ENCODE results near the gene LDLRAD2.

The LDLRAD2 gene

GRCh38 chr1:21854090-21854750 is 42.2 kb downstream of the LDLRAD2 start:
- TF ChIP-seq CTCF (IDR thresholded peaks at IDR 0.05; ENCODE audit: insufficient read depth, missing control alignments), result no peak
- FAIRE-seq (no peak), DNase-seq (ENCODE audit: insufficient read length, low spot score) (no peak)

- TF ChIP-seq CTCF (IDR thresholded peaks at IDR 0.05; ENCODE audit: insufficient read depth, missing control alignments), result no peak
- no peak for DNase-seq (ENCODE audit: insufficient read length, low spot score)
- FAIRE-seq, result no peak
Measured at GRCh38 chr1:21854751-21855131, 42.7 kb downstream of the LDLRAD2 start.

GRCh38 chr1:21855257-21856096 is 43.4 kb downstream of the LDLRAD2 start:
- no peak for DNase-seq (ENCODE audit: insufficient read length, low spot score)
- TF ChIP-seq CTCF (IDR thresholded peaks at IDR 0.05; ENCODE audit: insufficient read depth, missing control alignments), result no peak
- no peak for FAIRE-seq

- DNase-seq (ENCODE audit: insufficient read length, low spot score), result no peak
- TF ChIP-seq CTCF (IDR thresholded peaks at IDR 0.05; ENCODE audit: insufficient read depth, missing control alignments), result no peak
- no peak for FAIRE-seq
Measured at GRCh38 chr1:21857142-21857839, 45.2 kb downstream of the LDLRAD2 start.

GRCh38 chr1:21857840-21858670 is 46.0 kb downstream of the LDLRAD2 start:
- TF ChIP-seq CTCF (IDR thresholded peaks at IDR 0.05; ENCODE audit: insufficient read depth, missing control alignments), result no peak
- DNase-seq (ENCODE audit: insufficient read length, low spot score), result no peak
- FAIRE-seq, result no peak

GRCh38 chr1:21859669-21860179 is 47.7 kb downstream of the LDLRAD2 start:
- TF ChIP-seq CTCF (IDR thresholded peaks at IDR 0.05; ENCODE audit: insufficient read depth, missing control alignments), result no peak
- no peak for FAIRE-seq
- no peak for DNase-seq (ENCODE audit: insufficient read length, low spot score)

Data from D721Med (cell line).